Epithelial cell of proximal tubule (primary cell): ENCODE data around the gene TIMM22. TPM values are rescaled to one million over a fixed set of nuclear protein-coding genes. Genes with fewer than 3 reads are reported as not detected.

Experiments used
- DNase-seq: peaks from one replicate; pipeline ENCODE4 v3.0.0-alpha.2; 2011; ENCODE audit warnings: low read depth
- H3K4me3 ChIP-seq: 2 replicates; pipeline ENCODE4 v1.5.1; 2011; ENCODE audit warnings: low read depth, mild to moderate bottlenecking, low read length
- total RNA-seq: library from RNA; depleted of rRNA; stranded (reverse); fragments of >200 nt; gene quantifications from 2 replicates; pipeline ENCODE4 v1.2.3, GENCODE V29; 2015
- TF ChIP-seq, protein P1 (sequence below): conservative IDR thresholded peaks from 2 replicates; pipeline ENCODE4 v1.5.1; 2012; ENCODE audit warnings: low read depth, mild to moderate bottlenecking, low read length

TIMM22 gene
- total RNA-seq, 1 donor from 2014 or later = 18.7 TPM

DNA sequence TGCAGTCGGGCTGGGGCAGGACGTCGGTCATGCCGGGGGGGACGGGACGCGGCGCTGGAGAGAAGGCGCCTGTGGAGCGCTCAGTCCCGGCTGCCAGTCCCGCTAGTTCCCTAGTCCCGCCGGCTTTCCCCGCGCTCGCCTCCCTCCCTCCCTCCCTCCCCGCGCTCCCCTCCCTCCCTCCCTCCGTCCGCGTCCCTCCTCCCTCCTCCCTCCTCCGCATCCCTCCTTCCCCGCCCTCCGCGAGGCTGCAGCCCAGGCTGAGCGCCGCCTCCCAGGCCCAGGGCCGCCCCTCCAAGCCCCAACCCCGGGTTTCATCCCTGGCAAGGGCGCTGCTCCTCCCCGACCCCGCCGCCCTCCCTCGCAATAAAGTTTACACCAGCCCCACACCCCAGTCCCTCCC is 34.8 kb downstream of the TIMM22 start:
- TF ChIP-seq, protein P1, sequence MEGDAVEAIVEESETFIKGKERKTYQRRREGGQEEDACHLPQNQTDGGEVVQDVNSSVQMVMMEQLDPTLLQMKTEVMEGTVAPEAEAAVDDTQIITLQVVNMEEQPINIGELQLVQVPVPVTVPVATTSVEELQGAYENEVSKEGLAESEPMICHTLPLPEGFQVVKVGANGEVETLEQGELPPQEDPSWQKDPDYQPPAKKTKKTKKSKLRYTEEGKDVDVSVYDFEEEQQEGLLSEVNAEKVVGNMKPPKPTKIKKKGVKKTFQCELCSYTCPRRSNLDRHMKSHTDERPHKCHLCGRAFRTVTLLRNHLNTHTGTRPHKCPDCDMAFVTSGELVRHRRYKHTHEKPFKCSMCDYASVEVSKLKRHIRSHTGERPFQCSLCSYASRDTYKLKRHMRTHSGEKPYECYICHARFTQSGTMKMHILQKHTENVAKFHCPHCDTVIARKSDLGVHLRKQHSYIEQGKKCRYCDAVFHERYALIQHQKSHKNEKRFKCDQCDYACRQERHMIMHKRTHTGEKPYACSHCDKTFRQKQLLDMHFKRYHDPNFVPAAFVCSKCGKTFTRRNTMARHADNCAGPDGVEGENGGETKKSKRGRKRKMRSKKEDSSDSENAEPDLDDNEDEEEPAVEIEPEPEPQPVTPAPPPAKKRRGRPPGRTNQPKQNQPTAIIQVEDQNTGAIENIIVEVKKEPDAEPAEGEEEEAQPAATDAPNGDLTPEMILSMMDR = no peak
- DNase-seq = no peak
- no peak overlapping the region for H3K4me3 ChIP-seq

DNA sequence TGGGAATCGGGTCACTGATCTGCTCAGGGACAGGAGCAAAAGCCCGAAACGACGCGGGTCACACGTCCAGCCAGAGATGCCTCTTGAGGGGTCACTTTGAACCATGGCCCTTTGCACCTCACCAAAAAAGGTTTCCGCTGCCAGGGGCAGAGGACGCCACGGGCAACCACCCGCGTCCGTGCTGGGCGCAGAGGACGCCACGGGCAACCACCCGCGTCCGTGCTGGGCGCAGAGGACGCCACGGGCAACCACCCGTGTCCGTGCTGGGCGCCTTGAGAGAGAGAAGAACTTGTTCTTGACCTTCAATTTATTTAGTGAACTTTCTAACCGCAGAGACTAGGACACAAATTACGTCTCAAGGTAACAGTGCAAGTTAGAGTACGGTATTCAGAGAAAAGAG is 35.5 kb downstream of the TIMM22 start:
- TF ChIP-seq, protein P1 = no peak
- no peak for DNase-seq
- H3K4me3 ChIP-seq = no peak overlapping the region

DNA sequence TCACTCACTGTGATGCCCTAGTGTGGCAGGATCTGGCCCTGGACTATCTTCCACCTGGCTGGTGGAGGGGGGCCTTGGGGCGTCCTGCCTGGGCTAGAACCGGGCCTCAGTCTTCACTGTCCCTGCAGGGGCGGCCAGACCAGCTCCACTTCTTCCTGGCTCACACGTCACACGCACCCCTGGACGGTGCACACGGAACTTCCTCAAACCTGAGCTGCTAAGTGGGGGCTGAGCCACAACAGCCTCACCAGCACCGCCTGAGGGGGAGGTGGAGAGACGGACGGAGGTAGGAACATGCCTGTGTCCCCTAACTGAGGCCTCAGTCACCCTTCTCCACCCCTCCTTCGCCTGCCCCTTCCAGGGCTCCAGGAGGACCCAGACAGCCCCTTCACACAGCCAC is 36.6 kb downstream of the TIMM22 start:
- no peak overlapping the region for H3K4me3 ChIP-seq
- DNase-seq = no peak
- TF ChIP-seq, protein P1 = no peak

DNA sequence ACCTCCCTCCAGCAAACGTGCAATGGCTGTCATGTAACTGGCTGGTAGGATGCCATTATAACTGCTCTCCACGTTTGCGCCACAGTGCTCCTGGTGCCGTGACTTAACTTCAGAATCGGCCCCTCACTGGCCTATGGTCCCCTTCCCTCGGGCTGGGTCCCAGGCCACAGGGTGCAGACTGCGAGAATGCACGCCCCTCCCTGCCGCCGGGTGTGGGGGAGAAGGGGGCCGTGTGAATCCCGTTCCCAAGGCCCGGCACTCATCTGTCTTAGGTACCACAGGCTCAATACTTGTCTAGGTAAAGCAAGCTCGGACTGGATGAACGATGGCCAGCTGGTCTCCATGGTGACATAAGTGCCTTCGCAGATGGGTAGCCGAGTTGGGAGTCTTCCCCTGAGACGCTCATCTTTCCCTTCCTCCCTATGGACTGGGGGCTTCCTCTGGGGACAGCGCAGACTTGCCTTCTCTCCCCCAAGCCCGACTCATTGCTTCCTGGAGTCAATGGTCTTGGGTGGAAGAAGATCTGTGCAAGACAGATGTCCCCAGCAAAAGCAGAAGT is 37.8 kb downstream of the TIMM22 start:
- DNase-seq = no peak
- H3K4me3 ChIP-seq = no peak overlapping the region
- TF ChIP-seq, protein P1 = no peak

DNA sequence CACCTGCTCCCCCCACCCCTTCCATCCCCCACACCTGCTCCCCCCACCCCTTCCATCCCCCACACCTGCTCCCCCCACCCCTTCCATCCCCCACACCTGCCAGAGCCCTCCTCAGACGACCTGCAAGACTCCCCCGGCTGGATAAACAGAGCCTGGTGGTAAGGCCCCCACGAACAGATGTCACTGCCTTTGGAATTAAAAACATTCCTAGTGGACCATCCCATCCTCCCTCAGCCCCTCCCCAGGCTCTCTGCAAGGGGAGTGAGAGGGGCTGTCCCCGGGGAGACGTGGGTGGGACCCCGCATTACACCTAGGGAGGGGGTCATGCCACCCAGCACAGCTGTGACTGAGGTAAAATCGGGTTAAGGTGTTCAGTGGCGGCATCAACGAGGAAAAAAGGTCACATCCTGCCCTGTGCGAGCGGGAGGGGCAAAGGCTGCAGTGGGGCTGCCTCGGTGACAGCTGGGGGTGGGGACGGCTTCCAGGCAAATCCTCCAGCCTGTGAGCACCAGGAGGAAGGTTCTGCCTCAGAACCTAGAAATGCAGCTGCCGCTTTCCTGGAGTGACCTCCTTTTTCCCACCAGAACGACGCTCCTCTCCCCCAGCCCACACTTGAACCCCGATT is 38.7 kb downstream of the TIMM22 start:
- TF ChIP-seq, protein P1 = no peak
- no peak overlapping the region for H3K4me3 ChIP-seq
- no peak for DNase-seq

DNA sequence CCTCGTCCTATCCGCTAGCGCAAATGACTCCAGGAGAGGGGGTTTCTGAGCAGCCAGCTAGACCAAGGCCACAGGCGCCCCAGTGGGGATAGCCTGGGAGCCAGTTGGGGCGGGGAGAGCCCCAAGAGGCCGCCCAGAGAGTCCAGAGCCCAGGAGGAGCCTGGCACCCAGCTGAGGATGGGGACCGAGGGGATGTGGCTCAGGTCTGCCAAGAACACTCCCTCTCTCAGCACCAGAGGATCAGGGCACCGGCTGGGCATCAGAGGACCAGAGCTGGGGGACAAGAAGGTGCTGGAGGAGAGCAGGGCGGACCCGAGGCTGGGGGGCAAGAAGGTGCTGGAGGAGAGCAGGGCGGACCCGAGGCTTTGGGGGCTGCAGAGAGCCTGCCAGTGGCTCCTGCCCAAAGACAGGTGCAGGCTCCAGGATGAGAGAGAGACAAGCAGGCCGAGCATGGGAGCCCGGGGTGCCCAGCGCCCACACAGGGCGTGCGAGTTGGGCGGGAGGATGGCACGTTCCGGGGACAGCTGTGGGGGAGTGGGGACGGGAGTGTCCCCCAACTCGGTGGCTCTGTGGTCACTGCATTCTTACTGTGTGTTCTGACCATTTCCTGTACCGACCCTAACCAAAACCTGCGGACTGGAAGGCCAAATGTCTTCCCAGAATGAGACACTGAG is 39.4 kb downstream of the TIMM22 start:
- no peak overlapping the region for H3K4me3 ChIP-seq
- TF ChIP-seq, protein P1 = no peak
- DNase-seq = no peak
